Spleen (tissue), 11 donors: ENCODE measurements around the gene RASA3. TPM values are rescaled to one million over a fixed set of nuclear protein-coding genes. Genes with fewer than 3 reads are reported as not detected.
"Not testable (repeated sequence)": the region's sequence is repeated elsewhere in the genome, so short reads cannot be mapped to it uniquely, and the experiment has no call there.

Source experiments
- DNase-seq: peaks from one replicate; pipeline ENCODE4 v3.0.0-alpha.2; 2020
- H3K27ac ChIP-seq, 8 donors: fragments of 200-600 bp; sonication (generic) in 7 of 8; 1 replicate in 4 of 8; 2 replicates in 4 of 8; pipeline versions ENCODE4 v1.5.0 to v1.8.0; 2016 to 2021; ENCODE audit warnings: inconsistent platforms in 4 of 8, mild to moderate bottlenecking in 4 of 8, moderate library complexity in 1 of 8
- H3K27me3 ChIP-seq, 7 donors: fragments of 200-600 bp; sonication (generic) in 6 of 7; replicated peaks in 1 of 7; 1 replicate in 4 of 7; 2 replicates in 3 of 7; pipeline versions ENCODE4 v1.5.0 to v1.8.0; 2016 to 2021; ENCODE audit warnings: inconsistent platforms in 3 of 7, mild to moderate bottlenecking in 1 of 7
- H3K36me3 ChIP-seq, 6 donors: fragments of 200-600 bp; sonication (generic) in 5 of 6; 1 replicate in 4 of 6; 2 replicates in 2 of 6; pipeline versions ENCODE4 v1.5.0 to v1.8.0; 2016 to 2021; ENCODE audit warnings: inconsistent platforms in 2 of 6
- H3K4me1 ChIP-seq, 6 donors: fragments of 200-600 bp; sonication (generic) in 5 of 6; 1 replicate in 3 of 6; 2 replicates in 3 of 6; pipeline versions ENCODE4 v1.5.0 to v1.8.0; 2016 to 2021; ENCODE audit warnings: inconsistent platforms in 3 of 6
- H3K4me3 ChIP-seq, 8 donors: fragments of 200-600 bp; sonication (generic) in 7 of 8; 1 replicate in 4 of 8; 2 replicates in 4 of 8; pipeline versions ENCODE4 v1.5.0 to v1.8.0; 2016 to 2021; ENCODE audit warnings: inconsistent platforms in 4 of 8, mild to moderate bottlenecking in 4 of 8, moderate library complexity in 2 of 8
- H3K9me3 ChIP-seq, 8 donors: fragments of 200-600 bp; sonication (generic) in 7 of 8; 1 replicate in 4 of 8; 2 replicates in 4 of 8; pipeline versions ENCODE4 v1.5.0 to v1.8.0; 2016 to 2021; ENCODE audit warnings: inconsistent platforms in 4 of 8
- POLR2A ChIP-seq, 3 donors: fragments of 450-650 bp; IDR thresholded peaks; one replicate each; pipeline ENCODE4 v1.5.1; 2017; ENCODE audit warnings: antibody characterized with exemption in 3 of 3, mild to moderate bottlenecking in 1 of 3
- POLR2AphosphoS5 ChIP-seq, 3 donors: sonication (generic); formaldehyde crosslinking; IDR thresholded peaks; one replicate each; pipeline ENCODE4 v1.5.1; 2017; ENCODE audit warnings: antibody characterized with exemption in 3 of 3
- WGBS, 5 donors: extraction: QIAGEN DNeasy Blood & Tissue Kit in 3 of 5; methylation state at CpG; one replicate each; pipeline versions ENCODE4 v1.1.5 to v1.1.7; 2013 to 2018; 5-methylcytosine and 5-hydroxymethylcytosine counted together
- intact Hi-C: fragments of 100-400 bp; cut with DNase I; formaldehyde crosslinking; loops from one replicate; pipeline ENCODE4 v1.15.0; 2023; ENCODE audit warnings: low total_unique reads
- polyA plus RNA-seq, 3 donors: library from polyadenylated mRNA; stranded (reverse); fragments of 200-250 nt; gene quantifications; one replicate each; pipeline ENCODE4 v1.2.1, GENCODE V29; 2013
- total RNA-seq, 7 donors: library from RNA; depleted of rRNA in 3 of 7; stranded (reverse); fragments of >200 nt in 3 of 7; fragmentation: NEBNext Ultra II Directional in 4 of 7; extraction: Animal tissue kit (Norgen Biotek cat#: 25700) in 4 of 7; gene quantifications; one replicate each; pipeline versions ENCODE4 v1.1.0 to v1.2.1, GENCODE V29; 2016 to 2021
- TF ChIP-seq, protein P1 (sequence below), 11 experiments: fragments of 200-600 bp in 7 of 11; fragments of 450-650 bp in 4 of 11; sonication (generic) in 4 of 11; IDR thresholded peaks in 8 of 11; conservative IDR thresholded peaks in 3 of 11; 1 replicate in 7 of 11; 2 replicates in 4 of 11; pipeline versions ENCODE4 v1.4.0 to v1.8.0; 2016 to 2021; ENCODE audit warnings: antibody characterized with exemption in 11 of 11, inconsistent platforms in 4 of 11, mild to moderate bottlenecking in 1 of 11
- donor health status: healthy with polysubstance abuse.
- donor health status: DM: no; HTN: no; CAD: no; lungs with moderate emphysema.
- donor health status: DM: no; HTN: no; CAD: no.
- donor health status: Bipolar disorder and iron deficiency.
- donor health status: healthy.
- donor health status: DM: no; HTN: no; CAD: no.
- donor health status: DM: yes; HTN: yes; CAD: no.

RASA3 gene
- total and polyA plus RNA-seq, 10 donors: 11.7 to 52.8 (median 47.7) TPM

DNA sequence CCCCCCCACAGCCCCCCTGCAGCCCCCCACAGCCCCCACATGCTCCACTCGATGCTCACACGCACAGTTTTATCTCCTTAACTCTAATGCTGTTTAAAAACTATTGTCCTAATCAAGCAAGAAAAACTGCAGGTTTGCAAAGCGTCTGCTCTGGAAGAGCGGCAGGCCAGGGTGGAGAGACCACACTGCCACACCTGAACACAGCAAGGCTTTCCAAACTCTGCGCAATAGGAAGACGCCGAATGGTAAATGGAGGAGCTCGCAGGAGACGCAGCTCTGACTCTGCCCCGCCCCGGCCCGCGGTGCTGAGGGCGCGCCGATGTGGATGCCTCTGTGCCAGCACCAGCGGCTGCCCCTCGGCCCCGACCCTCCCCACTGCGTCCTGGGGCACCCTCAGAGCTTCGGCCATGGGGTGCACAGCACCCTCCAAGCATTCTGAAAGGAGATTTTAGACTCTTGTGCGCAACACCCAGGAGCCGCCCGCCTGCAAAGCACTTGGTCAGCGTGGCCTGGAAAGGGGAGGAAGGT is 32.4 kb downstream of the RASA3 start:
- DNase-seq: no peak
- Histone ChIP-seq H3K27me3 (no peaks in the 10 kb centered on the region), H3K4me3 (no peak overlapping the region), H3K9me3 (no peaks in the 10 kb centered on the region), H3K27ac (peak overlapping the region in 4 of 8 donors; percentile 44 to 65 (median 50)), H3K4me1 (peaks cover 0 to 80% (median 52%) of the 10 kb centered on the region in 6 donors), H3K36me3 (peaks cover 0 to 17% (median 0%) of the 10 kb centered on the region in 6 donors)
- intact Hi-C loops: no loop called here
- WGBS, 5 donors: 74 to 90% (median 84%) methylated on average over 22 to 25 of the region's 25 CpGs
- TF ChIP-seq, protein P1, sequence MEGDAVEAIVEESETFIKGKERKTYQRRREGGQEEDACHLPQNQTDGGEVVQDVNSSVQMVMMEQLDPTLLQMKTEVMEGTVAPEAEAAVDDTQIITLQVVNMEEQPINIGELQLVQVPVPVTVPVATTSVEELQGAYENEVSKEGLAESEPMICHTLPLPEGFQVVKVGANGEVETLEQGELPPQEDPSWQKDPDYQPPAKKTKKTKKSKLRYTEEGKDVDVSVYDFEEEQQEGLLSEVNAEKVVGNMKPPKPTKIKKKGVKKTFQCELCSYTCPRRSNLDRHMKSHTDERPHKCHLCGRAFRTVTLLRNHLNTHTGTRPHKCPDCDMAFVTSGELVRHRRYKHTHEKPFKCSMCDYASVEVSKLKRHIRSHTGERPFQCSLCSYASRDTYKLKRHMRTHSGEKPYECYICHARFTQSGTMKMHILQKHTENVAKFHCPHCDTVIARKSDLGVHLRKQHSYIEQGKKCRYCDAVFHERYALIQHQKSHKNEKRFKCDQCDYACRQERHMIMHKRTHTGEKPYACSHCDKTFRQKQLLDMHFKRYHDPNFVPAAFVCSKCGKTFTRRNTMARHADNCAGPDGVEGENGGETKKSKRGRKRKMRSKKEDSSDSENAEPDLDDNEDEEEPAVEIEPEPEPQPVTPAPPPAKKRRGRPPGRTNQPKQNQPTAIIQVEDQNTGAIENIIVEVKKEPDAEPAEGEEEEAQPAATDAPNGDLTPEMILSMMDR (IDR thresholded peaks at IDR 0.05 in 8 of 11, conservative IDR thresholded peaks at IDR 0.05 in 3 of 11): no peak
- TF ChIP-seq POLR2A (IDR thresholded peaks at IDR 0.05) (no peak), POLR2AphosphoS5 (IDR thresholded peaks at IDR 0.05) (peak in 1 of 3 donors; percentile 43)

DNA sequence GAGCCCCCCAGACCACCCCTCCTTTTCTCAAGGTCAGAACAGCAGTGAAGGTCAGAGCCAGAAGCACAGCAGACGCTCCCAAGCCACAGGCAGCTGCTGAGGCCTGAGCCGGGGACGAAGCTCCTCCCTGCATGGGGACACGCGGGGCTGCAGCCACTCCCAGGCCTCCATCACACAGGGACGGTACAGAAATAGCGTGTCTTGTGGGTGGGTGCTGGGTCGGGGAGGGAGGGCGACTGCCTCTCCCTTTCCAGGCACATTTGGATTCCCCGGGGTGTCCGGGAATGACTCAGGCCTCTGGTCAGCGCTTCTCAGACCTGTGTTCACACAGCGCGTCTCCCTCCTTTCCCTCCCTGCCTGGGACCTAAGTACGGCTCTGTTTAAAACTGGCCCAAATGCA is 33.2 kb downstream of the RASA3 start:
- 48 to 73% (median 54%) methylated on average over 10 to 15 of the region's 15 CpGs for WGBS, 5 donors
- TF ChIP-seq, protein P1 (IDR thresholded peaks at IDR 0.05 in 8 of 11, conservative IDR thresholded peaks at IDR 0.05 in 3 of 11): no peak
- TF ChIP-seq POLR2AphosphoS5 (IDR thresholded peaks at IDR 0.05) (peak; percentile 28 to 68 (median 43)), POLR2A (IDR thresholded peaks at IDR 0.05) (no peak)
- intact Hi-C loops: no loop called here
- Histone ChIP-seq H3K4me1 (peaks cover 0 to 80% (median 48%) of the 10 kb centered on the region in 6 donors), H3K4me3 (no peak overlapping the region), H3K27me3 (no peaks in the 10 kb centered on the region), H3K36me3 (peaks cover 0 to 17% (median 0%) of the 10 kb centered on the region in 6 donors), H3K27ac (peak overlapping the region in 4 of 8 donors; percentile 21 to 47 (median 42)), H3K9me3 (peaks cover 0 to 5% (median 0%) of the 10 kb centered on the region in 8 donors)
- peak; percentile 75 for DNase-seq

DNA sequence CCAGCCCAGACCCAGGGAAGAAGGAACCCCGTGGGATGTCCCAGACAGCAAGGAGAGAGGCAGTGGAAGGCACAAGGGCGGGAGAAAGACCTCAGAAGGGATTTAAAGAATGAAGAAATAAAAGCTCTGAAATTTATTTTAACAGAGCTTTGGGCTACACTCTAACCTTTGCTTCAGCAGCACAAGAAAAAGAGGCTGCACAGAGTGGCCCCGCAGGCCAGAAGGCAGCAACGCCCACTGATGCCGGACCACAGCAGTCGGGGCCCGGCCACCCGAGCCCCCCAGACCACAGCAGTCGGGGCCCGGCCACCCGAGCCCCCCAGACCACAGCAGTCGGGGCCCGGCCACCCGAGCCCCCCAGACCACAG is 33.8 kb downstream of the RASA3 start:
- peaks cover 0 to 10% (median 3%) of the 10 kb centered on the region in 8 donors for H3K9me3 ChIP-seq
- H3K4me3 ChIP-seq, intact Hi-C loops, DNase-seq, H3K27me3 ChIP-seq: not testable (repeated sequence)
- H3K4me1 ChIP-seq: peaks cover 0 to 80% (median 48%) of the 10 kb centered on the region in 6 donors
- peaks cover 0 to 17% (median 0%) of the 10 kb centered on the region in 6 donors for H3K36me3 ChIP-seq
- 75 to 92% (median 77%) methylated on average over 7 to 11 of the region's 14 CpGs for WGBS, 5 donors
- peak overlapping the region in 3 of 8 donors; percentile 21 to 47 (median 45) for H3K27ac ChIP-seq

DNA sequence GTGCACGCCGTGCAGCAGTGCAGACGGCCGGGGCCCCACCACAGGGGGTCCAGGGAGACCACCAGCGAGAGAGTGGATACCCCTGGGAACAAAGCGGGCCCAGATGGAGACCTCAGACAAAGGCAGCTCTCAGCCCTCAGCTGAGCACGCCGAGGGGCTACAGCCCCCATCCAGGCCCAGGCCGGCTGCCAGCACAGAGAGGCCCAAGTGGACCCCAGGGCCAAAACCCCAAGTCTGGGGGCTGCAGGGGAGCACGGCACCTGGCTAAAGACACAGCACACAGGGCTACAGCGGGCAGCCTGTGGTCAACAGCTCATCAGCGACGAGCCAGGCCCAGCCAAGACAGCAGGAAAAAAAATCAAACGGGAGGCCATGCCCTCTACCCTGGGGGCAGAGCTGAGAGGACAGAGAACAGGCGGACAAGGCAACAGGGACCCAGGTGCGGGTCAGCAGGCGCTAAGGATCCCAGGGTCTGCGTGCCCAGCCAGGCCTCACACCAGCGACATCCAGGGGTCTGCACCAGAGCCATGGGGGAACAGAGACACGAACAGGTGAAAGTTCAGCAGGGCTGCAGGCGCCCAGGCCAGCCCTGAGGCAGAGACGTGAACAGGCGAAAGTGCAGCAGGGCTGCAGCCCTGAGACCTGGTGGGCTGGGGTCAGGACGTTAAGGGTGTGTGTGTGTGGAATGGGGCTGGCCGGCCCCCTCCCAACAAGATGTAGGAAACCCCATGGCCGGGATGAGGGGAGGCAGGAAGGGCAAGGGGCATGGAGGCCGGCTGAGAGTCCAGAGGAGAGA is 34.3 kb downstream of the RASA3 start:
- H3K4me3 ChIP-seq: no peak overlapping the region
- peaks cover 0 to 16% (median 9%) of the 10 kb centered on the region in 8 donors for H3K9me3 ChIP-seq
- peaks cover 0 to 17% (median 0%) of the 10 kb centered on the region in 6 donors for H3K36me3 ChIP-seq
- TF ChIP-seq POLR2AphosphoS5 (IDR thresholded peaks at IDR 0.05) (peak in 1 of 3 donors; percentile 12), POLR2A (IDR thresholded peaks at IDR 0.05) (no peak)
- TF ChIP-seq, protein P1 (IDR thresholded peaks at IDR 0.05 in 8 of 11, conservative IDR thresholded peaks at IDR 0.05 in 3 of 11): no peak
- H3K27me3 ChIP-seq: no peaks in the 10 kb centered on the region
- DNase-seq: peak; percentile 58
- H3K27ac ChIP-seq: peak overlapping the region in 3 of 8 donors; percentile 21 to 47 (median 45)
- WGBS, 5 donors: 83 to 90% (median 89%) methylated on average over 24 to 27 of the region's 27 CpGs
- peaks cover 0 to 80% (median 48%) of the 10 kb centered on the region in 6 donors for H3K4me1 ChIP-seq
- intact Hi-C loops: no loop called here
